Measurements from ENCODE around the gene EP300. TPM values are rescaled to one million over a fixed set of nuclear protein-coding genes. Genes with fewer than 3 reads are reported as not detected.
"Not testable (repeated sequence)": the region's sequence is repeated elsewhere in the genome, so short reads cannot be mapped to it uniquely, and the experiment has no call there.

The EP300 gene
- total RNA-seq, 6 experiments from 2014 or later = 28.4 to 41.1 (median 33.1) TPM

DNA sequence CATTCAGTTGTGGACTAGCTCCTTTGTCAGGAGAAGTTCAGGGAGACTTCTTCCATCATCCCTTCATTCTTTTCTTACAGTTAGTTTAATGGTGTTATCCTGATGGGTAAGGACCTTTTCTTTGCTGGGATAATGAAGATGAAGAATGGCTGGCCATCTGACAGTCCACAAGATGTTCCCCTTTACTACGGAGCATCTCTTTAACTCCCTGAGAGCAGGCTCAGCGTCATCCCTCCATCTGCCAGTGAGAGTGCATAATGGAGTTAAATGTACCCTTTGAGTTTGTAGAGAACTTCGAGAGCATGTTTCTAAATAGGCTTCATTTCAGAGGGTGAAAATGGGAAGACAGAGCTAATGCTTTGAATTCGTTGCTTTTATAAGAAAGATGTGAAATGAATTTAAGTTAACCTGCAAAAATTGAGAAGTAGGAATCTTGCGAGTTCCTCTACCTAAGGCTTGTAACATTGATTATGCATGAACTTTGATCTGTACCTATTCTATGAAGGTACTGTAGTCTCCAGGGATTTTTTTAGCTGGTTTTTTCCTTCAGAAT lies 1.7 kb downstream of the EP300 start:
- no peak for TF ChIP-seq CTCF (IDR thresholded peaks at IDR 0.05)
- peak overlapping the region; percentile 95 for H3K4me3 Mint-ChIP-seq
- peaks cover 20% of the 10 kb centered on the region for H3K36me3 Mint-ChIP-seq (ENCODE audit: low read depth)
- H3K27ac Mint-ChIP-seq = peak overlapping the region; percentile 88; the same call in 1 of the 2 replicates
- H3K4me1 Mint-ChIP-seq (ENCODE audit: low read depth) = peaks cover 43% of the 10 kb centered on the region
- no peaks in the 10 kb centered on the region for H3K9me3 Mint-ChIP-seq
- DNase-seq = peak; percentile 20
- no peaks in the 10 kb centered on the region; the same call in 1 of the 2 replicates for H3K27me3 Mint-ChIP-seq (ENCODE audit: insufficient read depth)

- no peak for TF ChIP-seq CTCF (IDR thresholded peaks at IDR 0.05)
- Mint-ChIP-seq H3K4me3 (peak overlapping the region; percentile 95), H3K27me3 (ENCODE audit: insufficient read depth) (no peaks in the 10 kb centered on the region), H3K36me3 (ENCODE audit: low read depth) (peaks cover 25% of the 10 kb centered on the region), H3K9me3 (no peaks in the 10 kb centered on the region), H3K4me1 (ENCODE audit: low read depth) (peaks cover 50% of the 10 kb centered on the region), H3K27ac (no peak overlapping the region)
- no peak for DNase-seq
Measured at GRCh38 chr22:41096391-41096790, 4.0 kb downstream of the EP300 start.

DNA sequence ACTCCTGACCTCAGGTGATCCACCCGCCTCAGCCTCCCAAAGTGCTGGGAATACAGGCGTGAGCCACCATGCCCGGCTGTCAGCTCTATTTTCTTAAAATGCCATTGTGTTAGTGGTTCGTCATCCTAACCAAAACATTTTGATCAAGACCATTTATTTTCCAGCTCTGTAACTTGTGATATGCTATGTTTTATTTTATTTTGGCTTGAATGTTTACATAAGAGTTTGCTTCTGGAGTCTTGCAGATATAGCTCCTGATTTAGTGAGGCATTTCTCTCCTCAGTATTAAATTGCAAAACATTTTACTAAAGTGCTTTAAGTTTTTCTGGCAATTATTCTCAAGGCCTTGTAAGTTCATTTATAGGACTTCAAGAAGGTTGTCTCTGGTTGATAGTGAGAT lies 4.4 kb downstream of the EP300 start:
- no peak for TF ChIP-seq CTCF (IDR thresholded peaks at IDR 0.05)
- H3K9me3 Mint-ChIP-seq = no peaks in the 10 kb centered on the region
- peaks cover 50% of the 10 kb centered on the region for H3K4me1 Mint-ChIP-seq (ENCODE audit: low read depth)
- no peak for DNase-seq
- peaks cover 25% of the 10 kb centered on the region for H3K36me3 Mint-ChIP-seq (ENCODE audit: low read depth)
- peak overlapping the region; percentile 95; the same call in 1 of the 2 replicates for H3K4me3 Mint-ChIP-seq
- H3K27me3 Mint-ChIP-seq (ENCODE audit: insufficient read depth) = no peaks in the 10 kb centered on the region
- H3K27ac Mint-ChIP-seq = peak overlapping the region; percentile 51; the same call in 1 of the 2 replicates

GRCh38 chr22:41099036-41099435 lies 6.6 kb downstream of the EP300 start:
- H3K9me3 Mint-ChIP-seq = no peaks in the 10 kb centered on the region
- H3K36me3 Mint-ChIP-seq (ENCODE audit: low read depth) = peaks cover 20% of the 10 kb centered on the region
- no peak overlapping the region for H3K4me3 Mint-ChIP-seq
- DNase-seq = no peak
- peaks cover 63% of the 10 kb centered on the region for H3K4me1 Mint-ChIP-seq (ENCODE audit: low read depth)
- H3K27me3 Mint-ChIP-seq (ENCODE audit: insufficient read depth) = no peaks in the 10 kb centered on the region; the same call in 1 of the 2 replicates
- TF ChIP-seq CTCF (IDR thresholded peaks at IDR 0.05) = no peak
- H3K27ac Mint-ChIP-seq = no peak overlapping the region

- TF ChIP-seq CTCF (IDR thresholded peaks at IDR 0.05) = no peak
- DNase-seq = no peak
- H3K4me1 Mint-ChIP-seq (ENCODE audit: low read depth) = peaks cover 31% of the 10 kb centered on the region
- H3K27ac Mint-ChIP-seq = no peak overlapping the region; the same call in 1 of the 2 replicates
- no peaks in the 10 kb centered on the region; the same call in 1 of the 2 replicates for H3K27me3 Mint-ChIP-seq (ENCODE audit: insufficient read depth)
- no peaks in the 10 kb centered on the region for H3K9me3 Mint-ChIP-seq
- H3K36me3 Mint-ChIP-seq (ENCODE audit: low read depth) = peaks cover 12% of the 10 kb centered on the region
- H3K4me3 Mint-ChIP-seq = no peak overlapping the region
Measured at GRCh38 chr22:41106122-41106968, 14.0 kb downstream of the EP300 start.

GRCh38 chr22:41106969-41107325 lies 14.6 kb downstream of the EP300 start:
- DNase-seq; H3K4me3 Mint-ChIP-seq; H3K27me3 Mint-ChIP-seq (ENCODE audit: insufficient read depth); H3K9me3 Mint-ChIP-seq; H3K27ac Mint-ChIP-seq: not testable (repeated sequence)
- Mint-ChIP-seq H3K36me3 (ENCODE audit: low read depth) (peaks cover 12% of the 10 kb centered on the region), H3K4me1 (ENCODE audit: low read depth) (peaks cover 31% of the 10 kb centered on the region)

Measured in HFFc6 (cell line).